NT2/D1 (cell line): ENCODE data around the gene REPS1.

ENCODE experiments used
- SUZ12 ChIP-seq: IDR thresholded peaks from 2 replicates; pipeline ENCODE4 v1.6.1; 2011; ENCODE audit not compliant: insufficient read length, insufficient read depth; ENCODE audit errors: extremely low read depth
- YY1 ChIP-seq: IDR thresholded peaks from 2 replicates; pipeline ENCODE4 v1.6.1; 2011; ENCODE audit not compliant: insufficient read length, insufficient read depth

DNA sequence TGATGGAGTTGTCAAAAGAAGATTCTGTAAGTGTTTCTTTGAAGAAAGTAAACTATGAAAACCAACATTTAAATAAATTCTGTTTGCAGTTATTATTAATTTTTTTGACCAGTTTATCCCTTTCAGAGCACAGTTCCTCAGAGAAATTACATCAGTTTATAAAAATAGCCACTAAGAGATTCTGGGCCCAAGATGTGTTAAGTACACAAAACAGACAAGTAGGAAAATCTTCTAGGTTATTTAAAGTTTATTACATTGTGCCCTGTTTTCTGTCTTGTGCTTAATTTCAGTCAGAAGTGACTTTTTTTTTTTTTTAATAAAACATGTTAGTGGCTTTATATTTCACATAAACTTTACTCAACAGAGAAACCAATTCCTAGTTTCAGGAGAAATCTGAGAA, 119.9 kb downstream of the REPS1 start:
- no peak for TF ChIP-seq YY1
- TF ChIP-seq SUZ12, result no peak
